ENCODE measurements around the gene RPLP2.
A peak's percentile ranks its signal among the peaks of the same experiment; 100 is the strongest.

RPLP2 gene

GRCh38 chr11:772429-773390 lies 37.1 kb upstream of the RPLP2 start:
- no peak overlapping the region for H3K27ac ChIP-seq (ENCODE audit: low read length)
- peaks cover 63% of the 10 kb centered on the region for H3K79me2 ChIP-seq (ENCODE audit: low read length)
- H3F3A ChIP-seq (ENCODE audit: insufficient read depth, low read length) = no peaks in the 10 kb centered on the region
- H2AFZ ChIP-seq (ENCODE audit: low read length) = no peak overlapping the region
- TF ChIP-seq CTCF (IDR thresholded peaks at IDR 0.05; ENCODE audit: low read length) (no peak), EZH2 (optimal IDR thresholded peaks at IDR 0.05; ENCODE audit: low read depth, low read length) (no peak), EZH2phosphoT487 (IDR thresholded peaks at IDR 0.05; ENCODE audit: low read length) (no peak)
- H3K4me1 ChIP-seq (ENCODE audit: low read length) = no peaks in the 10 kb centered on the region
- no peaks in the 10 kb centered on the region for H3K27me3 ChIP-seq (replicated peaks; ENCODE audit: insufficient read depth, low read length)
- H4K20me1 ChIP-seq (ENCODE audit: insufficient read depth, low read length) = no peaks in the 10 kb centered on the region; the same call in 1 of the 2 replicates
- peaks cover 9% of the 10 kb centered on the region for H3K36me3 ChIP-seq (replicated peaks; ENCODE audit: insufficient read depth, low read length)
- H3K4me3 ChIP-seq (ENCODE audit: low read length) = no peak overlapping the region
- no peaks in the 10 kb centered on the region for H3K9me3 ChIP-seq (replicated peaks; ENCODE audit: insufficient read depth, low read length)
- H3K4me2 ChIP-seq (ENCODE audit: low read depth, low read length) = no peak overlapping the region
- no peak overlapping the region for H3K9ac ChIP-seq (ENCODE audit: low read length)
- DNase-seq = no peak
- no peaks in the 10 kb centered on the region for H3K9me2 ChIP-seq (replicated peaks; ENCODE audit: insufficient read depth, low read length)

- Histone ChIP-seq H3K36me3 (replicated peaks; ENCODE audit: insufficient read depth, low read length) (peaks cover 9% of the 10 kb centered on the region), H3K27ac (ENCODE audit: low read length) (no peak overlapping the region), H3K4me1 (ENCODE audit: low read length) (peaks cover 3% of the 10 kb centered on the region; the same call in 1 of the 2 replicates), H3K9me3 (replicated peaks; ENCODE audit: insufficient read depth, low read length) (no peaks in the 10 kb centered on the region), H3K79me2 (ENCODE audit: low read length) (peaks cover 70% of the 10 kb centered on the region), H3K4me2 (ENCODE audit: low read depth, low read length) (no peak overlapping the region), H4K20me1 (ENCODE audit: insufficient read depth, low read length) (no peaks in the 10 kb centered on the region; the same call in 1 of the 2 replicates), H3K9me2 (replicated peaks; ENCODE audit: insufficient read depth, low read length) (no peaks in the 10 kb centered on the region), H2AFZ (ENCODE audit: low read length) (no peak overlapping the region), H3K27me3 (replicated peaks; ENCODE audit: insufficient read depth, low read length) (no peaks in the 10 kb centered on the region), H3F3A (ENCODE audit: insufficient read depth, low read length) (no peaks in the 10 kb centered on the region), H3K9ac (ENCODE audit: low read length) (no peak overlapping the region), H3K4me3 (ENCODE audit: low read length) (no peak overlapping the region)
- peak; percentile 5 for DNase-seq
- TF ChIP-seq CTCF (IDR thresholded peaks at IDR 0.05; ENCODE audit: low read length) (no peak), EZH2phosphoT487 (IDR thresholded peaks at IDR 0.05; ENCODE audit: low read length) (no peak), EZH2 (optimal IDR thresholded peaks at IDR 0.05; ENCODE audit: low read depth, low read length) (no peak)
Measured at GRCh38 chr11:773425-773824, 36.3 kb upstream of the RPLP2 start.

DNA sequence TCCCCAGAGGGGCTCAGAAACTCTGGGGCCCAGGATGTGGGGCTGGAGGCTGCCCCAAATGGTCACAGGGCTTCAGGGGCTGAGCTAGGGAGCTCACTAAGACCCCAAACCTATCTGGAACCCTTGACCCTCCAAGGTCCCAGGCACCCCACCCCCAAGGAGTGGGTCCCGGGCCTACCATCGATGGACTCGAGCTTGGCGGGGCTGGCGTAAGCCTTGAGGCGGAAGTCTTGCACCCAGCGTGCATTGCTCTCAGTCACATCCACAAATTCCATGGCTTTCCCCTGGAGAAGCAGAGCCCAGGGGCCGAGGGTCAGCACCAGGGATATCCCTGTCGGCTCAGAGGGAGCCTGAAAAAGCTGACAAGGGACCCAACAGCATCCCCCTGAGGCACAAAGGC lies 35.9 kb upstream of the RPLP2 start:
- Histone ChIP-seq H3K9ac (ENCODE audit: low read length) (no peak overlapping the region), H3F3A (ENCODE audit: insufficient read depth, low read length) (no peaks in the 10 kb centered on the region), H3K9me3 (replicated peaks; ENCODE audit: insufficient read depth, low read length) (no peaks in the 10 kb centered on the region), H3K79me2 (ENCODE audit: low read length) (peaks cover 73% of the 10 kb centered on the region), H4K20me1 (ENCODE audit: insufficient read depth, low read length) (no peaks in the 10 kb centered on the region; the same call in 1 of the 2 replicates), H3K4me1 (ENCODE audit: low read length) (peaks cover 3% of the 10 kb centered on the region; the same call in 1 of the 2 replicates), H3K36me3 (replicated peaks; ENCODE audit: insufficient read depth, low read length) (peaks cover 9% of the 10 kb centered on the region), H2AFZ (ENCODE audit: low read length) (no peak overlapping the region), H3K27me3 (replicated peaks; ENCODE audit: insufficient read depth, low read length) (no peaks in the 10 kb centered on the region), H3K27ac (ENCODE audit: low read length) (no peak overlapping the region), H3K4me2 (ENCODE audit: low read depth, low read length) (no peak overlapping the region), H3K9me2 (replicated peaks; ENCODE audit: insufficient read depth, low read length) (no peaks in the 10 kb centered on the region), H3K4me3 (ENCODE audit: low read length) (no peak overlapping the region)
- TF ChIP-seq CTCF (IDR thresholded peaks at IDR 0.05; ENCODE audit: low read length) (no peak), EZH2phosphoT487 (IDR thresholded peaks at IDR 0.05; ENCODE audit: low read length) (no peak), EZH2 (optimal IDR thresholded peaks at IDR 0.05; ENCODE audit: low read depth, low read length) (no peak)
- no peak for DNase-seq
